Mammary epithelial cell (primary cell): ENCODE results near the gene RIMBP3C.

Experiments used
- CTCF ChIP-seq, 2 donors: IDR thresholded peaks in 1 of 2; conservative IDR thresholded peaks in 1 of 2; 2 replicates each; pipeline ENCODE4 v1.5.1; 2011 to 2012; ENCODE audit warnings: inconsistent platforms in 2 of 2, low read length in 2 of 2, mild to moderate bottlenecking in 2 of 2, control low read depth in 1 of 2, low read depth in 1 of 2; ENCODE audit not compliant: insufficient read depth in 1 of 2; ENCODE audit errors: extremely low read depth in 1 of 2
- EZH2 ChIP-seq: IDR thresholded peaks from 2 replicates; pipeline ENCODE4 v1.6.1; 2012; ENCODE audit warnings: low read length, inconsistent platforms, borderline replicate concordance

- TF ChIP-seq CTCF (conservative IDR thresholded peaks at IDR 0.05 in 1 of 2, IDR thresholded peaks at IDR 0.05 in 1 of 2; ENCODE audit: extremely low read depth in 1 of 2, insufficient read depth in 1 of 2, low read depth in 1 of 2, low read length in 2 of 2) (no peak), EZH2 (no peak)
These were observed 17.2 kb upstream of the RIMBP3C start for GRCh38 chr22:21568347-21569075.
